Retinal pigment epithelial cell (primary cell): ENCODE measurements around the gene BOD1L2.

Source experiments
- DNase-seq: peaks from one replicate; pipeline ENCODE4 v3.0.0-alpha.2; 2010; ENCODE audit warnings: low read depth
- H3K4me3 ChIP-seq: 2 replicates; pipeline ENCODE4 v1.5.1; 2011; ENCODE audit warnings: mild to moderate bottlenecking, low read length, control low read depth, moderate library complexity
- CTCF ChIP-seq: conservative IDR thresholded peaks from 2 replicates; pipeline ENCODE4 v1.5.1; 2011; ENCODE audit warnings: low read depth, low read length, control low read depth, inconsistent platforms

The BOD1L2 gene

DNA sequence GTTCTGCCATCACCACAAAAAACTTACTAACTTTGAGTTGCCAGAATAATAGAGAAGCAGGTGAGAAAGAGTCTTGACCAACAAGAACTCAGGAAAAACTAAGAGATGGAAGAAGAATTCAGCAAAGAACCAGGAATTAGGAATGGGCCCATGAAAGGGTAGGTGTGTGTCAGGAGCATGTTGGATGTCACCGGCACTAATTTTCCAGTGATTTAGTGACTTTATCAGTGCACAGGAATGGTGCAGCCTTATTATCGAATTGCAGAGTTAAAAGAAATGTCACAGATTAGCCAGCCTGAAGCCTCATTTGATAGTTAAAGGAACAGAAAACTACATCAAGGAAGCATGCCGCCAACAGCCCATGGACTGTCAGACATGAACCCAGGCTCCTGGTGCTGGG lies 9.0 kb upstream of the BOD1L2 start:
- DNase-seq = no peak
- H3K4me3 ChIP-seq = no peak overlapping the region
- no peak for TF ChIP-seq CTCF

- no peak overlapping the region for H3K4me3 ChIP-seq
- DNase-seq = no peak
- no peak for TF ChIP-seq CTCF
Measured at GRCh38 chr18:57141208-57142129, 5.4 kb upstream of the BOD1L2 start.

- DNase-seq = no peak
- H3K4me3 ChIP-seq = no peak overlapping the region
Measured at GRCh38 chr18:57142324-57142723, 4.6 kb upstream of the BOD1L2 start.

GRCh38 chr18:57143265-57143664 lies 3.6 kb upstream of the BOD1L2 start:
- no peak for DNase-seq
- no peak overlapping the region for H3K4me3 ChIP-seq
- no peak for TF ChIP-seq CTCF

More at GRCh38 chr18:57142324-57142723, 4.6 kb upstream of the BOD1L2 start:
- no peak for TF ChIP-seq CTCF

- H3K4me3 ChIP-seq = no peak overlapping the region
- TF ChIP-seq CTCF = no peak
- no peak for DNase-seq
Measured at GRCh38 chr18:57148263-57148662, 1.4 kb downstream of the BOD1L2 start.

DNA sequence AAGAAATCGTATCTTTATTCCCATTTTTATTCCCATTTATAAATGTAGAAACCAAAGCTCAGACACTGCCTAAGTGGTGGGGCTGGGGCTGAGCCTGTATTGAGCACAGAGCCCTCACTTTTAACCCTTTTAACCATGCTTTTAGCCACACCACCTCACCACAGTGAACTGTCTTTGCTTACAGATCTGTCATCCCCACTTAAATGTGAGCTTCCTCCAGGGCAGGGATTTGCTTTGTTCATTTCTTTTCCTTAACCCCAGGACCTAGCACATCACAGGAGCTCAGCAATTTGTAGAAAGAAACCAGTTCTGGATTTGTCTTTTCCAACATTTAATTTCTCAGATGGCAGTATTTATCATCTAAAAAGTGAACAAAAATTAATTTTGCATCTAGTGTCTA lies 2.2 kb downstream of the BOD1L2 start:
- H3K4me3 ChIP-seq = no peak overlapping the region
- TF ChIP-seq CTCF = no peak
- no peak for DNase-seq

- no peak for DNase-seq
- TF ChIP-seq CTCF = no peak
- no peak overlapping the region for H3K4me3 ChIP-seq
Measured at GRCh38 chr18:57149531-57149930, 2.6 kb downstream of the BOD1L2 start.
